GM10266 (cell line): ENCODE results near the gene NRXN3.

ENCODE experiments used
- DNase-seq: peaks from one replicate; pipeline ENCODE4 v3.0.0; 2012; ENCODE audit errors: extremely low spot score
- TF ChIP-seq, protein P1 (sequence below): IDR thresholded peaks from 2 replicates; pipeline ENCODE4 v1.5.1; 2012; ENCODE audit warnings: mild to moderate bottlenecking, low read depth; ENCODE audit not compliant: control insufficient read depth, insufficient read depth; ENCODE audit errors: missing control alignments

NRXN3 gene

DNA sequence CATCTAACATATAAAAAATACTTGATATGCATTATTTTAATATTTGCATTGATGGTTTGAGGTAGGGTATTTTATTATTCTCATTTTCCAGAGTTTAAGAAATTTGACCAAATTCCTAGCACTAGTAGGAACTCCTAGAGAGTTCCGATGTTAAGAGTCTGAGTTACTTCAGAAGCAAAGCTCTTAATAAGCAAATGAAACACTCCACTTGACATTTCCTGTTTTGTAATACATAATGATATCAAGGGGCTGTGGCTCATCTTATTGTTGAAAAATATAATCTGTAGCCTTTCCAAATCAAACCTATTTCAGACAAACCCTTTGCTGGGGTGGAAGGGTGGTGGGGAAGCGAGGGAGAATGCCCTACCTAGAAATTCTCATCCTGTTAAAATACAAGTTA is 1685.6 kb downstream of the NRXN3 start:
- DNase-seq, result no peak
- TF ChIP-seq, protein P1, sequence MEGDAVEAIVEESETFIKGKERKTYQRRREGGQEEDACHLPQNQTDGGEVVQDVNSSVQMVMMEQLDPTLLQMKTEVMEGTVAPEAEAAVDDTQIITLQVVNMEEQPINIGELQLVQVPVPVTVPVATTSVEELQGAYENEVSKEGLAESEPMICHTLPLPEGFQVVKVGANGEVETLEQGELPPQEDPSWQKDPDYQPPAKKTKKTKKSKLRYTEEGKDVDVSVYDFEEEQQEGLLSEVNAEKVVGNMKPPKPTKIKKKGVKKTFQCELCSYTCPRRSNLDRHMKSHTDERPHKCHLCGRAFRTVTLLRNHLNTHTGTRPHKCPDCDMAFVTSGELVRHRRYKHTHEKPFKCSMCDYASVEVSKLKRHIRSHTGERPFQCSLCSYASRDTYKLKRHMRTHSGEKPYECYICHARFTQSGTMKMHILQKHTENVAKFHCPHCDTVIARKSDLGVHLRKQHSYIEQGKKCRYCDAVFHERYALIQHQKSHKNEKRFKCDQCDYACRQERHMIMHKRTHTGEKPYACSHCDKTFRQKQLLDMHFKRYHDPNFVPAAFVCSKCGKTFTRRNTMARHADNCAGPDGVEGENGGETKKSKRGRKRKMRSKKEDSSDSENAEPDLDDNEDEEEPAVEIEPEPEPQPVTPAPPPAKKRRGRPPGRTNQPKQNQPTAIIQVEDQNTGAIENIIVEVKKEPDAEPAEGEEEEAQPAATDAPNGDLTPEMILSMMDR, result no peak

GRCh38 chr14:79856381-79856780 is 1686.2 kb downstream of the NRXN3 start:
- TF ChIP-seq, protein P1, result no peak
- no peak for DNase-seq

GRCh38 chr14:79861111-79861510 is 1690.9 kb downstream of the NRXN3 start:
- DNase-seq, result no peak
- TF ChIP-seq, protein P1, result no peak

- TF ChIP-seq, protein P1, result no peak
- no peak for DNase-seq
These were observed 1691.9 kb downstream of the NRXN3 start for GRCh38 chr14:79862045-79862444.

- no peak for DNase-seq
- TF ChIP-seq, protein P1, result no peak
These were observed 1701.0 kb downstream of the NRXN3 start for GRCh38 chr14:79871136-79871535.

DNA sequence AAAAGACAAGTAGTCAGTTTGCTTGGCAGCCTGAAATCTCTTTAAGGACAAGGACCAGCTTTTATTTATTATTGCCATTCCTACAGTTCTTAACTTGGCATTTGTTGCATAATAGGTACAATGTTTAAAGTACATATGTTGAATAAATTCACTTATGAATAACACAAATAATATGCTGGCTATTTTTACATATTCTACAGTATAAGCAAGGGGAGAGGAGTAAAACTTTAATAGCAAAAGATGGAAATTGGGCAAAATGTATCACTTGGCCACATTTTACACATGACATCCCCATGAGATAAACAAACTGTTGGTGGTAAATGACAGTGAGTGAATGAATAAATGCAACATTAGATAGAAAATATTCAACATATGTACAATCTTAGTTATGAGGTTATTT is 1708.1 kb downstream of the NRXN3 start:
- TF ChIP-seq, protein P1, result no peak
- DNase-seq, result no peak

DNA sequence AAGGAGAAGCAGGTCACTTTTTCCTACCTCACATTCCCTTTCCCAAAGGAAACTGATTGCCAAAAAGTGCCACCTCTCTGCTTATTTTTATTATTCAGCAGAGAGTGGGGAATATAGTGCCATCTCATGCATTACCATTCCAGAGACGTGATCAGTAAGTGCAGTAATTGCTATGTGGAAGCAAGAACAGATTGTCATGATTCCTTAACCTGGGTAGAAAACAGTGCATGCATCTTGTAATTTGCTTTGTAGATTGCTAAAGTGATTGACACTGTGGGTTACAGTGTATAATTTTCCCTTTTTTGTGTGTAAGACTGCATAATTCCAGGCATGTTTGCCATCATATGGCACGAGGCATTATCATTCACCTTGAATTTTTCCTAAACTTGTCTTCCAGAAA is 1708.6 kb downstream of the NRXN3 start:
- DNase-seq, result no peak
- TF ChIP-seq, protein P1, result no peak
